IMR-90 (cell line): ENCODE measurements around the gene TRAIP. TPM values are rescaled to one million over a fixed set of nuclear protein-coding genes. Genes with fewer than 3 reads are reported as not detected.
"Not testable (repeated sequence)": the region's sequence is repeated elsewhere in the genome, so short reads cannot be mapped to it uniquely, and the experiment has no call there.

ENCODE experiments used
- ATAC-seq: fragments of 200-7000 bp; cut with Tn5 transposase; 2 replicates; pipeline ENCODE4 v1.9.1; 2020; ENCODE audit warnings: low read depth, mild to moderate bottlenecking, moderate library complexity
- BruUV-seq: library from RNA; stranded (reverse); fragments of 400-500 nt; replicated peaks from 2 replicates; lab custom pipeline; 2021; lab: Mats Ljungman, UMichigan
- CTCF ChIA-PET: fragments of 300-600 bp; formaldehyde crosslinking; extraction: SDS; loops from one replicate; lab custom pipeline; 2021; ENCODE audit warnings: antibody characterized with exemption; lab: Yijun Ruan, JAX
- POLR2A ChIA-PET: fragments of 300-600 bp; sonication (Branson Sonifier 250); formaldehyde crosslinking; loops from one replicate; lab custom pipeline; 2022; ENCODE audit warnings: antibody characterized with exemption; ENCODE audit not compliant: unreplicated experiment; lab: Charles Lee
- DNase-seq: peaks from one replicate; pipeline ENCODE4 v3.0.0; 2013
- H2AFZ ChIP-seq: replicated peaks from 2 replicates; pipeline ENCODE3; 2013; ENCODE audit warnings: low read length, mild to moderate bottlenecking; ENCODE audit not compliant: poor library complexity
- H2AK5ac ChIP-seq: 2 replicates; pipeline ENCODE4 v1.6.1; 2013; ENCODE audit warnings: low read depth, low read length, inconsistent platforms
- H2AK9ac ChIP-seq: replicated peaks from 2 replicates; pipeline ENCODE3; 2013; ENCODE audit warnings: mild to moderate bottlenecking, low read depth, low read length, moderate library complexity; ENCODE audit not compliant: poor library complexity
- H2BK120ac ChIP-seq: 2 replicates; pipeline ENCODE4 v1.6.1; 2013; ENCODE audit warnings: low read depth, low read length, inconsistent platforms
- H2BK15ac ChIP-seq: 3 replicates; pipeline ENCODE4 v1.6.1; 2013; ENCODE audit warnings: low read depth, low read length, inconsistent platforms
- H2BK20ac ChIP-seq: 2 replicates; pipeline ENCODE4 v1.6.1; 2013; ENCODE audit warnings: low read depth, mild to moderate bottlenecking, inconsistent platforms, low read length, moderate library complexity
- H2BK5ac ChIP-seq: 2 replicates; pipeline ENCODE4 v1.6.1; 2013; ENCODE audit warnings: mild to moderate bottlenecking, low read depth, low read length, inconsistent platforms; ENCODE audit not compliant: poor library complexity, severe bottlenecking
- H3K14ac ChIP-seq: replicated peaks from 2 replicates; pipeline ENCODE4 v1.6.1; 2013; ENCODE audit warnings: low read depth, low read length, inconsistent platforms
- H3K18ac ChIP-seq: 2 replicates; pipeline ENCODE4 v1.6.1; 2013; ENCODE audit warnings: low read depth, low read length, control low read depth
- H3K23ac ChIP-seq: 2 replicates; pipeline ENCODE4 v1.6.1; 2013; ENCODE audit warnings: low read depth, low read length, inconsistent platforms
- H3K27ac ChIP-seq: 2 replicates; pipeline ENCODE4 v1.5.1; 2013; ENCODE audit warnings: mild to moderate bottlenecking, control low read depth, low read length; ENCODE audit not compliant: insufficient read depth
- H3K27me3 ChIP-seq: 2 replicates; pipeline ENCODE4 v1.6.1; 2013; ENCODE audit warnings: low read length; ENCODE audit not compliant: control insufficient read depth, insufficient read depth
- H3K36me3 ChIP-seq: 2 replicates; pipeline ENCODE4 v1.6.1; 2013; ENCODE audit warnings: low read length, mixed read lengths; ENCODE audit not compliant: control insufficient read depth, insufficient read depth
- H3K4ac ChIP-seq: 2 replicates; pipeline ENCODE4 v1.6.1; 2013; ENCODE audit warnings: low read depth, low read length, inconsistent platforms
- H3K4me1 ChIP-seq: 2 replicates; pipeline ENCODE4 v1.6.1; 2013; ENCODE audit warnings: low read length, mixed read lengths; ENCODE audit not compliant: control insufficient read depth, insufficient read depth
- H3K4me2 ChIP-seq: 2 replicates; pipeline ENCODE4 v1.6.1; 2013; ENCODE audit warnings: low read depth, mild to moderate bottlenecking, control low read depth, low read length, moderate library complexity
- H3K4me3 ChIP-seq: 2 replicates; pipeline ENCODE4 v1.5.1; 2013; ENCODE audit warnings: low read depth, mild to moderate bottlenecking, control low read depth, low read length, moderate library complexity; ENCODE audit not compliant: insufficient read depth
- H3K56ac ChIP-seq: 2 replicates; pipeline ENCODE4 v1.6.1; 2013; ENCODE audit warnings: low read length, inconsistent platforms; ENCODE audit not compliant: insufficient read depth; ENCODE audit errors: extremely low read depth
- H3K79me1 ChIP-seq, 2 experiments: 2 replicates each; pipeline ENCODE4 v1.6.1; 2013; ENCODE audit warnings: low read length in 2 of 2, inconsistent platforms in 1 of 2, low read depth in 1 of 2
- H3K9ac ChIP-seq: 2 replicates; pipeline ENCODE4 v1.6.1; 2013; ENCODE audit warnings: low read depth, low read length, control low read depth
- H3K9me1 ChIP-seq: 2 replicates; pipeline ENCODE4 v1.6.1; 2013; ENCODE audit warnings: low read length, inconsistent platforms; ENCODE audit not compliant: insufficient read depth
- H3K9me3 ChIP-seq: 2 replicates; pipeline ENCODE4 v1.6.1; 2013; ENCODE audit warnings: low read length; ENCODE audit not compliant: control insufficient read depth, insufficient read depth
- H4K20me1 ChIP-seq: 2 replicates; pipeline ENCODE4 v1.6.1; 2013; ENCODE audit warnings: low read length, inconsistent platforms; ENCODE audit not compliant: insufficient read depth
- H4K5ac ChIP-seq: 2 replicates; pipeline ENCODE4 v1.6.1; 2013; ENCODE audit warnings: mild to moderate bottlenecking, low read depth, low read length, control low read depth
- H4K8ac ChIP-seq, 2 experiments: 2 replicates each; pipeline ENCODE4 v1.6.1; 2013; ENCODE audit warnings: low read depth in 2 of 2, low read length in 2 of 2, control low read depth in 1 of 2, inconsistent platforms in 1 of 2
- H4K91ac ChIP-seq: 2 replicates; pipeline ENCODE4 v1.6.1; 2013; ENCODE audit warnings: low read depth, low read length, inconsistent platforms; ENCODE audit not compliant: insufficient read depth
- MAFK ChIP-seq: IDR thresholded peaks from 2 replicates; pipeline ENCODE4 v1.6.1; 2012; ENCODE audit warnings: low read depth, low read length, improper control_type of control experiment
- WGBS, 2 experiments: methylation state at CpG; one replicate each; pipeline versions ENCODE4 v1.1.5 to v1.1.7; 2013; ENCODE audit warnings: missing lambda C conversion rate in 2 of 2; ENCODE audit not compliant: insufficient read length in 1 of 2; ENCODE audit errors: extremely low coverage in 2 of 2; 5-methylcytosine and 5-hydroxymethylcytosine counted together
- dilution Hi-C: fragments of 300-500 bp; cut with HindIII; formaldehyde crosslinking; loops from one replicate; pipeline ENCODE4 v1.14.3; 2018; ENCODE audit warnings: low sequenced_read_pairs; ENCODE audit not compliant: unreplicated experiment
- in situ Hi-C: fragments of 300-500 bp; cut with MboI; formaldehyde crosslinking; loops from 3 replicates; pipeline ENCODE4 v1.14.3; 2019; ENCODE audit warnings: low sequenced_read_pairs, inconsistent platforms, mixed read lengths
- intact Hi-C: fragments of 100-400 bp; cut with micrococcal nuclease; formaldehyde crosslinking; loops from 2 replicates; pipeline ENCODE4 v1.10.0; 2022
- polyA plus RNA-seq, 3 experiments: library from polyadenylated mRNA; depleted of rRNA; stranded (reverse); fragments of >200 nt; gene quantifications; 2 replicates each; pipeline ENCODE4 v1.2.3, GENCODE V29; 2012; ENCODE audit warnings: low replicate concordance in 1 of 3
- total RNA-seq: library from RNA; depleted of rRNA; stranded (reverse); fragments of >200 nt; gene quantifications from 2 replicates; pipeline ENCODE4 v1.2.3, GENCODE V29; 2012

Gene TRAIP
- total and polyA plus RNA-seq, 2 of the 4 experiments (the other 2 are of a cell fraction) = 6.3 to 9.2 TPM

DNA sequence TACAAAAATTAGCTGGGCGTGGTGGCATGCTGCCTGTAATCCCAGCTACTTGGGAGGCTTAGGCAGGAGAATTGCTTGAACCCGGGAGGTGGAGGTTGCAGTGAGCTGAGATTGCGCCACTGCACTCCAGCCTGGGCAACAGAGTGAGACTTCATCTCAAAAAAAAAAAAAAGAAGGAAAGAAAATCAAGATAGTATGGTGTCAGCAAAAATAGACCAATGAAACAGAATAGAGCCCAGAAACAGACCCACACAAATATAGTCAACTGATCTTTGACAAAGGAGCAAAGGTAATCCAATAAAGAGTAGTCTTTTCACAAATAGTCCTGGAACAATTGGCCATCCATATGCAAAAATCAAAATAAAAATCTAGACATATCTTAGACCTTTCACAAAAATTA lies 33.2 kb downstream of the TRAIP start:
- H2AFZ ChIP-seq, H4K20me1 ChIP-seq, H3K27ac ChIP-seq, H3K27me3 ChIP-seq, POLR2A ChIA-PET, H4K8ac ChIP-seq, ATAC-seq, BruUV-seq, H3K4me1 ChIP-seq, H2BK15ac ChIP-seq, H4K5ac ChIP-seq, H2AK5ac ChIP-seq, H3K18ac ChIP-seq, H3K14ac ChIP-seq, H3K79me1 ChIP-seq, DNase-seq, H3K4ac ChIP-seq, H3K9me1 ChIP-seq, H2BK5ac ChIP-seq, H2AK9ac ChIP-seq, H4K91ac ChIP-seq, intact Hi-C loops, H2BK120ac ChIP-seq, H3K23ac ChIP-seq, H2BK20ac ChIP-seq, H3K56ac ChIP-seq, H3K9me3 ChIP-seq, H3K4me3 ChIP-seq, in situ Hi-C loops, H3K9ac ChIP-seq, H3K4me2 ChIP-seq, H3K36me3 ChIP-seq, dilution Hi-C loops: not testable (repeated sequence)
- TF ChIP-seq MAFK = peak; percentile 53
- no CpG with 5 or more reads among the region's 3 CpGs for WGBS, 2 experiments
- CTCF ChIA-PET = interaction anchor here (1.5 kb wide), 1 partner anchor 16 kb away, joined by 12 read pairs; no protein-coding TSS in a partner anchor
